Measurements from ENCODE around the gene DCLRE1C.
A peak's percentile ranks its signal among the peaks of the same experiment; 100 is the strongest.
"Not testable (repeated sequence)": the region's sequence is repeated elsewhere in the genome, so short reads cannot be mapped to it uniquely, and the experiment has no call there.

The DCLRE1C gene

GRCh38 chr10:14889318-14889717, 64.6 kb downstream of the DCLRE1C start:
- DNase-seq (ENCODE audit: low read depth in 2 of 3, low spot score in 2 of 3), result no peak

GRCh38 chr10:14884082-14884481, 69.8 kb downstream of the DCLRE1C start:
- DNase-seq (ENCODE audit: low read depth in 2 of 3, low spot score in 2 of 3), result no peak

GRCh38 chr10:14880229-14880628, 73.7 kb downstream of the DCLRE1C start:
- DNase-seq (ENCODE audit: low read depth in 2 of 3, low spot score in 2 of 3), result no peak

- no peak for DNase-seq (ENCODE audit: low read depth in 2 of 3, low spot score in 2 of 3)
These were observed 74.0 kb downstream of the DCLRE1C start for GRCh38 chr10:14879928-14880193.

- peak; percentile 5 to 33 (median 23) for DNase-seq (ENCODE audit: low read depth in 2 of 3, low spot score in 2 of 3)
These were observed 74.6 kb downstream of the DCLRE1C start for GRCh38 chr10:14879124-14879927.

- peak; percentile 73 to 89 (median 78) for DNase-seq (ENCODE audit: low read depth in 2 of 3, low spot score in 2 of 3)
These were observed 75.4 kb downstream of the DCLRE1C start, which contains the start of gene SUV39H2 for GRCh38 chr10:14878266-14879123. Gene SUV39H2 (plus strand): TSS chr10:14878866. CDS start chr10:14878889, 23 bp downstream.

- no peak for DNase-seq (ENCODE audit: low read depth in 2 of 3, low spot score in 2 of 3)
These were observed 77.1 kb downstream of the DCLRE1C start for GRCh38 chr10:14876764-14877163.

- DNase-seq (ENCODE audit: low read depth in 2 of 3, low spot score in 2 of 3), result no peak
These were observed 78.0 kb downstream of the DCLRE1C start for GRCh38 chr10:14875941-14876340.

GRCh38 chr10:14873090-14873760, 80.7 kb downstream of the DCLRE1C start:
- DNase-seq (ENCODE audit: low read depth in 2 of 3, low spot score in 2 of 3), result no peak

GRCh38 chr10:14864871-14865270, 89.0 kb downstream of the DCLRE1C start:
- not testable (repeated sequence) for DNase-seq (ENCODE audit: low read depth in 2 of 3, low spot score in 2 of 3)

- DNase-seq (ENCODE audit: low read depth in 2 of 3, low spot score in 2 of 3), result not testable (repeated sequence)
These were observed 89.4 kb downstream of the DCLRE1C start for GRCh38 chr10:14864466-14864865.

GRCh38 chr10:14860791-14861190, 93.1 kb downstream of the DCLRE1C start:
- DNase-seq (ENCODE audit: low read depth in 2 of 3, low spot score in 2 of 3), result no peak

- no peak for DNase-seq (ENCODE audit: low read depth in 2 of 3, low spot score in 2 of 3)
These were observed 94.1 kb downstream of the DCLRE1C start for GRCh38 chr10:14859775-14860174.

- DNase-seq (ENCODE audit: low read depth in 2 of 3, low spot score in 2 of 3), result no peak
These were observed 94.9 kb downstream of the DCLRE1C start for GRCh38 chr10:14859043-14859442.

GRCh38 chr10:14858338-14858960, 95.4 kb downstream of the DCLRE1C start:
- DNase-seq (ENCODE audit: low read depth in 2 of 3, low spot score in 2 of 3), result no peak

- no peak for DNase-seq (ENCODE audit: low read depth in 2 of 3, low spot score in 2 of 3)
These were observed 98.4 kb downstream of the DCLRE1C start for GRCh38 chr10:14855453-14855852.

GRCh38 chr10:14852236-14852635, 101.7 kb downstream of the DCLRE1C start:
- no peak for DNase-seq (ENCODE audit: low read depth in 2 of 3, low spot score in 2 of 3)
